ENCODE results near the gene STYXL1.

The STYXL1 gene

GRCh38 chr7:76002139-76002538 is 45.7 kb downstream of the STYXL1 start:
- H3K4me1 ChIP-seq (ENCODE audit: control insufficient read depth in 1 of 2, insufficient read depth in 1 of 2, low read depth in 1 of 2, low read length in 1 of 2): peaks cover 14 to 17% of the 10 kb centered on the region in 2 experiments
- no peaks in the 10 kb centered on the region for H3K9me3 ChIP-seq
- peak overlapping the region; percentile 6 for H3K27ac ChIP-seq
- H3K27me3 ChIP-seq: no peaks in the 10 kb centered on the region
- peaks cover 43% of the 10 kb centered on the region for H3K36me3 ChIP-seq
- no peak for TF ChIP-seq CTCF (IDR thresholded peaks at IDR 0.05)
- no peak overlapping the region for H3K4me3 ChIP-seq (ENCODE audit: low read depth in 1 of 2, low read length in 1 of 2)

- Histone ChIP-seq H3K27ac (no peak overlapping the region), H3K36me3 (peaks cover 43% of the 10 kb centered on the region), H3K4me1 (ENCODE audit: control insufficient read depth in 1 of 2, insufficient read depth in 1 of 2, low read depth in 1 of 2, low read length in 1 of 2) (peaks cover 29 to 33% of the 10 kb centered on the region in 2 experiments), H3K4me3 (ENCODE audit: low read depth in 1 of 2, low read length in 1 of 2) (no peak overlapping the region), H3K27me3 (no peaks in the 10 kb centered on the region), H3K9me3 (no peaks in the 10 kb centered on the region)
- no peak for TF ChIP-seq CTCF (IDR thresholded peaks at IDR 0.05)
Observed at GRCh38 chr7:76000566-76000965, 47.2 kb downstream of the STYXL1 start.

GRCh38 chr7:75998038-75998437 is 49.8 kb downstream of the STYXL1 start:
- no peaks in the 10 kb centered on the region for H3K27me3 ChIP-seq
- H3K27ac ChIP-seq: peak overlapping the region; percentile 97
- peaks cover 20% of the 10 kb centered on the region for H3K36me3 ChIP-seq
- no peak for TF ChIP-seq CTCF (IDR thresholded peaks at IDR 0.05)
- H3K9me3 ChIP-seq: no peaks in the 10 kb centered on the region
- peaks cover 50 to 51% of the 10 kb centered on the region in 2 experiments for H3K4me1 ChIP-seq (ENCODE audit: control insufficient read depth in 1 of 2, insufficient read depth in 1 of 2, low read depth in 1 of 2, low read length in 1 of 2)
- H3K4me3 ChIP-seq (ENCODE audit: low read depth in 1 of 2, low read length in 1 of 2): no peak overlapping the region

DNA sequence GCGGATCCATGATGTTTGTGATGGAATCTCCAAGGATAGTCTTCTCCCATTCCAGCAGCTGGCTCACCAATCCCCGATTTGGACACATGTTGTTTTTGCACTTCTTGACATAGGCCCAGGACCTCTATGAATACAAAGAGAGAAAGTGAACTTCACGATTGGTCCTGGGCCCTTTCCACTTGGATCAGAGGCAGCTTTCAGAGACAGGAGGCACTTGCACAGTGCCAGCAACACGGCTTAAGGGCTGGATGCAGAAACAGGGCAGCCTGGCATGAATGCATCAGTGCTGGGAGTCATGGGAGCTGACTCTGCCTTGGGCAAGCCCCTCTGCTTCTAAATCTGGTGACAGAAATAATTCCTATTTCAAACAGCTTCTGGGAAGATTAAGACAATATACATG is 51.3 kb downstream of the STYXL1 start:
- Histone ChIP-seq H3K27me3 (no peaks in the 10 kb centered on the region), H3K27ac (peak overlapping the region; percentile 97), H3K36me3 (peaks cover 18% of the 10 kb centered on the region)

GRCh38 chr7:75995996-75996395 is 51.8 kb downstream of the STYXL1 start:
- peak overlapping the region; percentile 97 for H3K27ac ChIP-seq
- H3K4me1 ChIP-seq (ENCODE audit: control insufficient read depth in 1 of 2, insufficient read depth in 1 of 2, low read depth in 1 of 2, low read length in 1 of 2): peaks cover 48 to 52% of the 10 kb centered on the region in 2 experiments
- no peaks in the 10 kb centered on the region for H3K27me3 ChIP-seq
- peak overlapping the region in 1 of 2 experiments; percentile 53 for H3K4me3 ChIP-seq (ENCODE audit: low read depth in 1 of 2, low read length in 1 of 2)
- H3K36me3 ChIP-seq: peaks cover 19% of the 10 kb centered on the region
- no peaks in the 10 kb centered on the region for H3K9me3 ChIP-seq
- no peak for TF ChIP-seq CTCF (IDR thresholded peaks at IDR 0.05)

More for the DNA sequence above, 51.3 kb downstream of the STYXL1 start:
- Histone ChIP-seq H3K9me3 (no peaks in the 10 kb centered on the region), H3K4me3 (ENCODE audit: low read depth in 1 of 2, low read length in 1 of 2) (peak overlapping the region in 1 of 2 experiments; percentile 53), H3K4me1 (ENCODE audit: control insufficient read depth in 1 of 2, insufficient read depth in 1 of 2, low read depth in 1 of 2, low read length in 1 of 2) (peaks cover 52% of the 10 kb centered on the region in 2 experiments)
- no peak for TF ChIP-seq CTCF (IDR thresholded peaks at IDR 0.05)

- H3K27me3 ChIP-seq: no peaks in the 10 kb centered on the region
Observed at GRCh38 chr7:75995052-75995471, 52.7 kb downstream of the STYXL1 start.

More at GRCh38 chr7:75995052-75995471, 52.7 kb downstream of the STYXL1 start:
- Histone ChIP-seq H3K9me3 (no peaks in the 10 kb centered on the region), H3K27ac (peak overlapping the region; percentile 97), H3K36me3 (peaks cover 17% of the 10 kb centered on the region), H3K4me3 (ENCODE audit: low read depth in 1 of 2, low read length in 1 of 2) (peak overlapping the region; percentile 92 to 95), H3K4me1 (ENCODE audit: control insufficient read depth in 1 of 2, insufficient read depth in 1 of 2, low read depth in 1 of 2, low read length in 1 of 2) (peaks cover 47 to 52% of the 10 kb centered on the region in 2 experiments)
- no peak for TF ChIP-seq CTCF (IDR thresholded peaks at IDR 0.05)
